Ascending aorta (tissue), 2 donors: ENCODE data around the gene BAD. TPM values are rescaled to one million over a fixed set of nuclear protein-coding genes. Genes with fewer than 3 reads are reported as not detected.

ENCODE experiments used
- DNase-seq, 2 donors: peaks; one replicate each; pipeline ENCODE4 v3.0.0-alpha.2; 2019; ENCODE audit warnings: low spot score in 2 of 2
- H3K27ac ChIP-seq, 2 donors: fragments of 200-600 bp; sonication (generic); one replicate each; pipeline ENCODE4 v1.5.1; 2016 to 2017; ENCODE audit warnings: mild to moderate bottlenecking in 1 of 2
- H3K27me3 ChIP-seq: fragments of 200-600 bp; sonication (generic); one replicate; pipeline ENCODE4 v1.5.1; 2017
- H3K36me3 ChIP-seq, 2 donors: fragments of 200-600 bp; sonication (generic); one replicate each; pipeline ENCODE4 v1.5.1; 2016
- H3K4me1 ChIP-seq, 2 donors: fragments of 200-600 bp; sonication (generic); one replicate each; pipeline ENCODE4 v1.5.1; 2016 to 2017; ENCODE audit warnings: mild to moderate bottlenecking in 1 of 2
- H3K4me3 ChIP-seq, 2 donors: fragments of 200-600 bp; sonication (generic); one replicate each; pipeline ENCODE4 v1.5.1; 2016 to 2017; ENCODE audit warnings: mild to moderate bottlenecking in 1 of 2
- H3K9me3 ChIP-seq, 2 donors: fragments of 200-600 bp; sonication (generic); one replicate each; pipeline ENCODE4 v1.5.1; 2016
- CTCF ChIP-seq, 3 experiments: fragments of 200-600 bp in 2 of 3; fragments of 450-650 bp in 1 of 3; sonication (generic) in 2 of 3; IDR thresholded peaks; one replicate each; pipeline ENCODE4 v1.5.1; 2016 to 2019; ENCODE audit warnings: antibody characterized with exemption in 3 of 3, mild to moderate bottlenecking in 1 of 3, moderate library complexity in 1 of 3
- intact Hi-C: fragments of 100-400 bp; cut with DNase I; formaldehyde crosslinking; loops from one replicate; pipeline ENCODE4 v1.15.1; 2023
- total RNA-seq: library from RNA; depleted of rRNA; stranded (reverse); fragments of >200 nt; gene quantifications from one replicate; pipeline ENCODE4 v1.1.0, GENCODE V29; 2016

BAD gene
- total RNA-seq, 1 donor from 2014 or later: 175 TPM

GRCh38 chr11:64232967-64233315 is 51.5 kb downstream of the BAD start:
- Histone ChIP-seq H3K27ac (peak overlapping the region; percentile 49 to 88), H3K36me3 (peaks cover 8 to 9% of the 10 kb centered on the region in 2 donors), H3K27me3 (no peaks in the 10 kb centered on the region), H3K9me3 (no peaks in the 10 kb centered on the region), H3K4me1 (peaks cover 5 to 34% of the 10 kb centered on the region in 2 donors), H3K4me3 (peak overlapping the region in 1 of 2 donors; percentile 80)
- TF ChIP-seq CTCF (IDR thresholded peaks at IDR 0.05): no peak
- intact Hi-C loops: no loop called here
- DNase-seq: no peak

GRCh38 chr11:64232182-64232966 is 52.1 kb downstream of the BAD start:
- Histone ChIP-seq H3K27ac (peak overlapping the region; percentile 49 to 88), H3K4me3 (no peak overlapping the region), H3K4me1 (peaks cover 5 to 39% of the 10 kb centered on the region in 2 donors), H3K27me3 (no peaks in the 10 kb centered on the region), H3K9me3 (no peaks in the 10 kb centered on the region), H3K36me3 (peaks cover 3 to 4% of the 10 kb centered on the region in 2 donors)
- DNase-seq: peak in 1 of 2 donors; percentile 64
- intact Hi-C loops: no loop called here
- no peak for TF ChIP-seq CTCF (IDR thresholded peaks at IDR 0.05)

- H3K9me3 ChIP-seq: no peaks in the 10 kb centered on the region
- H3K4me3 ChIP-seq: no peak overlapping the region
- H3K27me3 ChIP-seq: no peaks in the 10 kb centered on the region
- peak overlapping the region in 1 of 2 donors; percentile 20 for H3K27ac ChIP-seq
- no peaks in the 10 kb centered on the region for H3K36me3 ChIP-seq
- DNase-seq: no peak
- H3K4me1 ChIP-seq: peaks cover 5 to 47% of the 10 kb centered on the region in 2 donors
- no peak for TF ChIP-seq CTCF (IDR thresholded peaks at IDR 0.05)
- intact Hi-C loops: no loop called here
Observed at GRCh38 chr11:64231546-64231945, 52.9 kb downstream of the BAD start.

GRCh38 chr11:64230985-64231365 is 53.5 kb downstream of the BAD start:
- intact Hi-C loops: loop anchor here (1.0 kb wide), 1 partner anchor 46 kb away; no protein-coding TSS in a partner anchor
- Histone ChIP-seq H3K4me1 (peaks cover 5 to 45% of the 10 kb centered on the region in 2 donors), H3K36me3 (no peaks in the 10 kb centered on the region), H3K9me3 (no peaks in the 10 kb centered on the region), H3K4me3 (peak overlapping the region; percentile 62 to 72), H3K27me3 (no peaks in the 10 kb centered on the region), H3K27ac (peak overlapping the region; percentile 90 to 91)
- DNase-seq: no peak
- no peak for TF ChIP-seq CTCF (IDR thresholded peaks at IDR 0.05)

GRCh38 chr11:64230171-64230984 is 54.1 kb downstream of the BAD start, which contains the start of gene DNAJC4:
Gene DNAJC4 (plus strand): TSS chr11:64230548. CDS start chr11:64230855, 307 bp downstream.
- H3K9me3 ChIP-seq: no peaks in the 10 kb centered on the region
- H3K4me1 ChIP-seq: peaks cover 8 to 42% of the 10 kb centered on the region in 2 donors
- no peaks in the 10 kb centered on the region for H3K27me3 ChIP-seq
- intact Hi-C loops: loop anchor here (1.0 kb wide), 1 partner anchor 45 kb away; no protein-coding TSS in a partner anchor
- no peak for TF ChIP-seq CTCF (IDR thresholded peaks at IDR 0.05)
- no peaks in the 10 kb centered on the region for H3K36me3 ChIP-seq
- peak within 1 kb of the TSS; percentile 90 to 91 for H3K27ac ChIP-seq
- peak; percentile 78 to 95 for DNase-seq
- H3K4me3 ChIP-seq: peak within 1 kb of the TSS; percentile 62 to 72
